ENCODE results near the gene IGF2R.
A peak's percentile ranks its signal among the peaks of the same experiment; 100 is the strongest.
"Not testable (repeated sequence)": the region's sequence is repeated elsewhere in the genome, so short reads cannot be mapped to it uniquely, and the experiment has no call there.

IGF2R gene

GRCh38 chr6:160128125-160128683 lies 159.3 kb downstream of the IGF2R start:
- no peak for DNase-seq

GRCh38 chr6:160128879-160129516 lies 160.1 kb downstream of the IGF2R start:
- DNase-seq = no peak

GRCh38 chr6:160129881-160130615 lies 161.2 kb downstream of the IGF2R start:
- no peak for DNase-seq

- DNase-seq = no peak
Measured at GRCh38 chr6:160130729-160131484, 162.0 kb downstream of the IGF2R start.

GRCh38 chr6:160131636-160132296 lies 162.9 kb downstream of the IGF2R start:
- no peak for DNase-seq

- DNase-seq = no peak
Measured at GRCh38 chr6:160132297-160132637, 163.4 kb downstream of the IGF2R start.

- no peak for DNase-seq
Measured at GRCh38 chr6:160132776-160133338, 164.0 kb downstream of the IGF2R start.

- no peak for DNase-seq
Measured at GRCh38 chr6:160133441-160134336, 164.8 kb downstream of the IGF2R start.

GRCh38 chr6:160134337-160134751 lies 165.5 kb downstream of the IGF2R start:
- DNase-seq = not testable (repeated sequence)

GRCh38 chr6:160134779-160135547 lies 166.1 kb downstream of the IGF2R start:
- DNase-seq = no peak

- DNase-seq = no peak
Measured at GRCh38 chr6:160135907-160136655, 167.2 kb downstream of the IGF2R start.

- DNase-seq = no peak
Measured at GRCh38 chr6:160137130-160137988, 168.5 kb downstream of the IGF2R start.

GRCh38 chr6:160137989-160138835 lies 169.3 kb downstream of the IGF2R start:
- peak; percentile 21 to 22 for DNase-seq

- no peak for DNase-seq
Measured at GRCh38 chr6:160138839-160139419, 170.0 kb downstream of the IGF2R start.

GRCh38 chr6:160139420-160139851 lies 170.6 kb downstream of the IGF2R start:
- no peak for DNase-seq

- not testable (repeated sequence) for DNase-seq
Measured at GRCh38 chr6:160140493-160140892, 171.6 kb downstream of the IGF2R start.

- DNase-seq = no peak
Measured at GRCh38 chr6:160141001-160141726, 172.3 kb downstream of the IGF2R start.

Measured in SHP77 (cell line).